Measurements from ENCODE around the gene CENATAC.

DNA sequence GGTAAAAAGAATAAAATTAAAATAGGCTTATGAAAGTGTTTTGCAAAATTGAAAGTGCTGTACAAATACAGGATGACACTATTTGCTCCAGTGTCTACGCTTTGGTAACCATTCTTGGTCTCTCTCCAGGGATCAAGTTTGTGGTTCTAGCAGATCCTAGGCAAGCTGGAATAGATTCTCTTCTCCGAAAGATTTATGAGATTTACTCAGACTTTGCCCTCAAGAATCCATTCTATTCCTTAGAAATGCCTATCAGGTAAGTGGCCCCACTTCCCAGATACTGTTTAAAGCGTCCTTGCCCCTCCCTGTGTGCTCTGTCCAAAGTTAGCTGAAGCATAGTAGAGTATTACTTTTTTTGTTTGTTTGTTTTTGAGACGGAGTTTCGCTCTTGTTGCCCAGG lies 23.7 kb downstream of the CENATAC start:
- no peak for TF ChIP-seq RCOR1 (IDR thresholded peaks at IDR 0.05; ENCODE audit: borderline replicate concordance in 1 of 2, low read depth in 2 of 2, low read length in 2 of 2)
- TF ChIP-seq, protein P1, sequence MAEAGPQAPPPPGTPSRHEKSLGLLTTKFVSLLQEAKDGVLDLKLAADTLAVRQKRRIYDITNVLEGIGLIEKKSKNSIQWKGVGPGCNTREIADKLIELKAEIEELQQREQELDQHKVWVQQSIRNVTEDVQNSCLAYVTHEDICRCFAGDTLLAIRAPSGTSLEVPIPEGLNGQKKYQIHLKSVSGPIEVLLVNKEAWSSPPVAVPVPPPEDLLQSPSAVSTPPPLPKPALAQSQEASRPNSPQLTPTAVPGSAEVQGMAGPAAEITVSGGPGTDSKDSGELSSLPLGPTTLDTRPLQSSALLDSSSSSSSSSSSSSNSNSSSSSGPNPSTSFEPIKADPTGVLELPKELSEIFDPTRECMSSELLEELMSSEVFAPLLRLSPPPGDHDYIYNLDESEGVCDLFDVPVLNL (CRISPR knock-in tag; IDR thresholded peaks at IDR 0.05; ENCODE audit: low read depth): no peak
- no peak for TF ChIP-seq ZNF175 (CRISPR knock-in tag; IDR thresholded peaks at IDR 0.05; ENCODE audit: low read depth)
- TF ChIP-seq, protein P2, sequence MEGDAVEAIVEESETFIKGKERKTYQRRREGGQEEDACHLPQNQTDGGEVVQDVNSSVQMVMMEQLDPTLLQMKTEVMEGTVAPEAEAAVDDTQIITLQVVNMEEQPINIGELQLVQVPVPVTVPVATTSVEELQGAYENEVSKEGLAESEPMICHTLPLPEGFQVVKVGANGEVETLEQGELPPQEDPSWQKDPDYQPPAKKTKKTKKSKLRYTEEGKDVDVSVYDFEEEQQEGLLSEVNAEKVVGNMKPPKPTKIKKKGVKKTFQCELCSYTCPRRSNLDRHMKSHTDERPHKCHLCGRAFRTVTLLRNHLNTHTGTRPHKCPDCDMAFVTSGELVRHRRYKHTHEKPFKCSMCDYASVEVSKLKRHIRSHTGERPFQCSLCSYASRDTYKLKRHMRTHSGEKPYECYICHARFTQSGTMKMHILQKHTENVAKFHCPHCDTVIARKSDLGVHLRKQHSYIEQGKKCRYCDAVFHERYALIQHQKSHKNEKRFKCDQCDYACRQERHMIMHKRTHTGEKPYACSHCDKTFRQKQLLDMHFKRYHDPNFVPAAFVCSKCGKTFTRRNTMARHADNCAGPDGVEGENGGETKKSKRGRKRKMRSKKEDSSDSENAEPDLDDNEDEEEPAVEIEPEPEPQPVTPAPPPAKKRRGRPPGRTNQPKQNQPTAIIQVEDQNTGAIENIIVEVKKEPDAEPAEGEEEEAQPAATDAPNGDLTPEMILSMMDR (IDR thresholded peaks at IDR 0.05 in 2 of 3, conservative IDR thresholded peaks at IDR 0.05 in 1 of 3; ENCODE audit: insufficient read depth in 2 of 3, low read depth in 1 of 3, low read length in 3 of 3): no peak
- TF ChIP-seq MAZ (CRISPR knock-in tag; conservative IDR thresholded peaks at IDR 0.05 in 1 of 2, IDR thresholded peaks at IDR 0.05 in 1 of 2): no peak
- TF ChIP-seq SREBF2 (CRISPR knock-in tag; IDR thresholded peaks at IDR 0.05): no peak
